Central memory CD8-positive, alpha-beta T cell (primary cell): Measurements from ENCODE around the gene ZCCHC14.
"Not testable (repeated sequence)": the region's sequence is repeated elsewhere in the genome, so short reads cannot be mapped to it uniquely, and the experiment has no call there.

Experiments used
- ATAC-seq: fragments of 150-1000 bp; cut with Tn5 transposase; replicated peaks from 2 replicates; pipeline ENCODE4 v1.10.0; 2022; ENCODE audit warnings: mild to moderate bottlenecking, moderate FRiP score, moderate number of reproducible peaks; ENCODE audit not compliant: poor library complexity, severe bottlenecking; ENCODE audit errors: extremely low read depth
- DNase-seq, 2 donors: peaks; one replicate each; pipeline ENCODE4 v3.0.0; 2021; ENCODE audit warnings: low spot score in 2 of 2
- H3K27ac Mint-ChIP-seq: one replicate; pipeline ENCODE4 v1.8.0; 2022; ENCODE audit warnings: low read depth, mild to moderate bottlenecking, moderate library complexity, mixed read lengths
- H3K27me3 Mint-ChIP-seq: one replicate; pipeline ENCODE4 v1.8.0; 2022; ENCODE audit warnings: mixed read lengths
- H3K36me3 Mint-ChIP-seq: one replicate; pipeline ENCODE4 v1.8.0; 2022; ENCODE audit warnings: mild to moderate bottlenecking, moderate library complexity, mixed read lengths; ENCODE audit not compliant: insufficient read depth
- H3K4me1 Mint-ChIP-seq: one replicate; pipeline ENCODE4 v1.8.0; 2022; ENCODE audit warnings: mixed read lengths
- H3K4me3 Mint-ChIP-seq: one replicate; pipeline ENCODE4 v1.8.0; 2022; ENCODE audit warnings: mild to moderate bottlenecking, moderate library complexity, mixed read lengths
- H3K9me3 Mint-ChIP-seq: one replicate; pipeline ENCODE4 v1.8.0; 2022; ENCODE audit warnings: mixed read lengths

The ZCCHC14 gene

GRCh38 chr16:87534030-87534653 lies 41.3 kb upstream of the ZCCHC14 start:
- Mint-ChIP-seq H3K36me3 (peaks cover 1% of the 10 kb centered on the region), H3K9me3 (peaks cover 6% of the 10 kb centered on the region), H3K27ac (no peak overlapping the region), H3K4me3 (no peak overlapping the region), H3K4me1 (no peaks in the 10 kb centered on the region), H3K27me3 (peaks cover 96% of the 10 kb centered on the region)
- DNase-seq (no peak), ATAC-seq (no peak)

DNA sequence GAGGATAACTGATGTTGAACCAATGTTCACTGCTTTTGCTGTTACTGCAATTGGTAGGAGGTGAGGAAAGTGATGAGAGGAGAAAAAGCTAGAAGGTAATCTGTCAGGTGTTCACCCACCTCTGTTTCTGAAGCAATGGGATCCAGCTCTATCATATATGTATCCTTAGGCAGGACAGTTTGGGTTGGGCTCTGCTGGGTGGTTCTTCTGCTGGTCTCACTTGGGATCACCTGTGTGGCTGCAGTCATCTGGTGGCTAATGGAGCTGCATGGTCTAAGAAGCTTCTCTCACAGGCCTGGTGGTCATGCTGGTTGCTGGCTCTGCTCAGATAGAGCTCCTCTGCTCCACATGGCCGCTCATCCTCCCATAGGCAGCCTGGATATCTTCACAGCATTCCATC lies 40.2 kb upstream of the ZCCHC14 start:
- peaks cover 1% of the 10 kb centered on the region for H3K36me3 Mint-ChIP-seq
- H3K9me3 Mint-ChIP-seq: peaks cover 6% of the 10 kb centered on the region
- H3K4me3 Mint-ChIP-seq: no peak overlapping the region
- no peaks in the 10 kb centered on the region for H3K4me1 Mint-ChIP-seq
- ATAC-seq: no peak
- H3K27ac Mint-ChIP-seq: no peak overlapping the region
- no peak for DNase-seq
- peaks cover 95% of the 10 kb centered on the region for H3K27me3 Mint-ChIP-seq

DNA sequence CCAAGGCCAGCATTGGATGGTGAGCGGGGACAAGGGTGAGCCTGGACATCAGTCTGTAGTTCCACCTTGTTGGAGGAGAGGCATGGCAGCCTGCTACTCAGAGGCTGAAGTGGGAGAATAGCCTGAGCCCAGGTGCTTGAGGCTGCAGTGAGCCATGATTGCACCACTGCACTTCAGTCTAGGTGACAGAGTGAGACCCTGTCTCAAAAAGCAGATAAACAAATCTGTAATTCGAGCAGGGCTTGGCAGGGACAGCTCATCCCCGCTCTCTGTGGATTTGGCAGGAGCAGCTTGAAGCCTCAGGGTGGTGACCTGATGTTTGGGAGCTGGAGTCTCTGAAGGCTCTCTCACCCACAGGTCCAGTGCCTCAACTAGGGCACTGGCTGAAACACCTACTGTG lies 38.6 kb upstream of the ZCCHC14 start:
- Mint-ChIP-seq H3K4me1 (no peaks in the 10 kb centered on the region), H3K9me3 (peaks cover 6% of the 10 kb centered on the region), H3K27ac (no peak overlapping the region), H3K27me3 (peaks cover 82% of the 10 kb centered on the region), H3K36me3 (peaks cover 1% of the 10 kb centered on the region), H3K4me3 (no peak overlapping the region)
- DNase-seq: no peak
- ATAC-seq: no peak

- Mint-ChIP-seq H3K27me3 (peaks cover 58% of the 10 kb centered on the region), H3K36me3 (no peaks in the 10 kb centered on the region), H3K4me3 (no peak overlapping the region), H3K27ac (no peak overlapping the region), H3K4me1 (no peaks in the 10 kb centered on the region), H3K9me3 (peaks cover 6% of the 10 kb centered on the region)
- DNase-seq (no peak), ATAC-seq (no peak)
Observed at GRCh38 chr16:87528690-87529579, 36.1 kb upstream of the ZCCHC14 start.

DNA sequence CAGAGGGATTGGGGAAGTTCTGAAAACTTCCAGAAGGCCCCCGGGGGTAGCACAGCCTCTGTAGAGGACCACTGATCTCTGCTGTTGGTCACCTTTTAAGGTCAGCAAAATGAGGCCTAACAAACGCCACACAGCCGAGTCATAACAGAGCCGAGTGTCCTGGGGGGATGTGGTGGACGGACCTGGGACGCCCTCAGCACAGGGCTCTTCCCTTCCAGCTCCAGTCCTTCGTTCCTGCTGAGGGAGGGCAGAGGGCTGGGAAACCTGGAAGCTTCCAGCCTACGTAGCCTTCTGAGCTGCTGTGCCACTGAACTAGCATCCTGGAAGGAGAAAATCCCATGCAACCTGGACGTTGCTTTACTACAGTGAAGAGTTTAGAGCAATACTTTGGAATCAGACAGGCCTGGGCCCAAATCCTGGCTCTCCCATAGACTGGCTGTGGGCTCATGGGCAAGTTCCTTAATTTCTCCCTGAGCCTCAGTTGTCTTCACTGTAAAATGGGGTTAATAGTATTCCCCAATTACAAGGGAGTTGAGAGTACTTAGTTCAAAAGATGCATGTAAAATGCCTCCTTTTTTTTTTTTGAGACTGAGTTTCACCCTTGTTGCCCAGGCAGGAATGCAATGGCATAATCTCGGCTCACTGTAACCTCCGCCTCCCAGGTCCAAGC lies 34.4 kb upstream of the ZCCHC14 start:
- Mint-ChIP-seq H3K27ac (no peak overlapping the region), H3K9me3 (peaks cover 6% of the 10 kb centered on the region), H3K27me3 (peaks cover 40% of the 10 kb centered on the region), H3K36me3 (no peaks in the 10 kb centered on the region), H3K4me3 (no peak overlapping the region), H3K4me1 (no peaks in the 10 kb centered on the region)
- ATAC-seq: no peak
- DNase-seq: no peak

GRCh38 chr16:87526238-87526947 lies 33.6 kb upstream of the ZCCHC14 start:
- Mint-ChIP-seq H3K36me3 (no peaks in the 10 kb centered on the region), H3K4me3 (no peak overlapping the region), H3K9me3 (peaks cover 6% of the 10 kb centered on the region), H3K4me1 (no peaks in the 10 kb centered on the region), H3K27ac (no peak overlapping the region), H3K27me3 (peaks cover 33% of the 10 kb centered on the region)
- ATAC-seq (no peak), DNase-seq (no peak)

- H3K4me3 Mint-ChIP-seq: no peak overlapping the region
- peaks cover 30% of the 10 kb centered on the region for H3K27me3 Mint-ChIP-seq
- no peaks in the 10 kb centered on the region for H3K4me1 Mint-ChIP-seq
- peaks cover 6% of the 10 kb centered on the region for H3K9me3 Mint-ChIP-seq
- no peak overlapping the region for H3K27ac Mint-ChIP-seq
- H3K36me3 Mint-ChIP-seq: no peaks in the 10 kb centered on the region
- ATAC-seq: no peak
- DNase-seq: no peak
Observed at GRCh38 chr16:87525352-87525751, 32.5 kb upstream of the ZCCHC14 start.

DNA sequence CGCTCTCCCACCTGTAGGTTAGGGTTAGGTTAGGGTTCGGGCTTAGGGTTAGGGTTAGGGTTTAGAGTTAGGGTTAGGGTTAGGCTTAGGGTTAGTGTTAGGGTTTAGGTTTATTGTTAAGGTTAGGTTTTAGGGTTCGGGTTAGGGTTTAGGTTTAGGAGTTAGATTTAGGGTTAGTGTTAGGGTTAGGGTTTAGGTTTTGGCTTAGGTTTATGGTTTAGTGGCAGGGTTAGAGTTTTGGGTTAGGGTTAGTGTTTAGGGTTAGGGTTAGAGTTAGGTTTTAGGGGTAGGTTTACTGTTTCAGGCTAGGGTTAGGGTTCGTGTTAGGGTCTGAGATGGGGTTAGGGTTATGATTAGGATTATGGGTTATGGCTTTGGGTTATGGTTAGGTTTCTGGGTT lies 31.6 kb upstream of the ZCCHC14 start:
- no peak overlapping the region for H3K4me3 Mint-ChIP-seq
- H3K9me3 Mint-ChIP-seq: peaks cover 2% of the 10 kb centered on the region
- no peak for DNase-seq
- no peak for ATAC-seq
- H3K27me3 Mint-ChIP-seq: peaks cover 27% of the 10 kb centered on the region
- no peak overlapping the region for H3K27ac Mint-ChIP-seq
- H3K4me1 Mint-ChIP-seq: no peaks in the 10 kb centered on the region
- peaks cover 2% of the 10 kb centered on the region for H3K36me3 Mint-ChIP-seq

- not testable (repeated sequence) for H3K9me3 Mint-ChIP-seq, ATAC-seq, H3K4me1 Mint-ChIP-seq, H3K36me3 Mint-ChIP-seq, H3K4me3 Mint-ChIP-seq, DNase-seq, H3K27ac Mint-ChIP-seq
- peaks cover 28% of the 10 kb centered on the region for H3K27me3 Mint-ChIP-seq
Observed at GRCh38 chr16:87523605-87524004, 30.8 kb upstream of the ZCCHC14 start.

GRCh38 chr16:87521764-87522163 lies 28.9 kb upstream of the ZCCHC14 start:
- H3K4me1 Mint-ChIP-seq, H3K4me3 Mint-ChIP-seq, DNase-seq, H3K36me3 Mint-ChIP-seq, H3K9me3 Mint-ChIP-seq, H3K27ac Mint-ChIP-seq, ATAC-seq: not testable (repeated sequence)
- peaks cover 31% of the 10 kb centered on the region for H3K27me3 Mint-ChIP-seq

- not testable (repeated sequence) for H3K4me3 Mint-ChIP-seq, H3K27ac Mint-ChIP-seq, H3K9me3 Mint-ChIP-seq, H3K36me3 Mint-ChIP-seq, H3K4me1 Mint-ChIP-seq, ATAC-seq, DNase-seq
- peaks cover 44% of the 10 kb centered on the region for H3K27me3 Mint-ChIP-seq
Observed at GRCh38 chr16:87519170-87519569, 26.3 kb upstream of the ZCCHC14 start.

DNA sequence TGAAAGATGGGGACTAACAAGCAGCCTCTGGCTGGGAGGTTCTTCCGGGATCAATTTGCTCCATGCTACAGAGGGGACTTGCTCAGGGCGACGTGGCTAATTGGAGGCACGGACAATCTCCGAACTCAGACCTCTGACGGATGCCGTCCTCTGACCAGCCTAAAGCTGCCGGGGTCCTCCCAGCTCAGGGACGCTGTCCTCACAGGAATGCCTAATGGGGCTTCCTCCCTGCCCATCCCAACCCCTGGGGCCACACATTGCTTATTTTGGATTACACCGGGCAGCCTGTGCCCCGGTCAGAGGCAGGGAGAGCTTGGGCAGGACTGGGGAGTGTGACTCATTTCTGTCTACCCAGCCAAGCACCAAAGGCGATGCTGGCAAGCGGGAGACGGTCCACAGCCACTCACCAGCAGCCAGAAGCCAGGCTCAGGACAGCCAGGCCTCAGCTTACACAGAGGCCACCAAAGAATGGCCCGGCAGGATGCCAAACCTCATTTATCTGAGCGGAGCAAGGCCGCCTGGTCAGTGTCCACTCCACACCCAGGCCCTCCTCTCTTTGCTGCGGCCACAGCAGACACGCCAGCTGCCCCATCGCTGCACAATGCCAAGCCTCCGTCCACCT lies 25.7 kb upstream of the ZCCHC14 start:
- H3K4me3 Mint-ChIP-seq, ATAC-seq, H3K4me1 Mint-ChIP-seq, H3K9me3 Mint-ChIP-seq, H3K27ac Mint-ChIP-seq, DNase-seq, H3K36me3 Mint-ChIP-seq: not testable (repeated sequence)
- peaks cover 44% of the 10 kb centered on the region for H3K27me3 Mint-ChIP-seq
